Left kidney (tissue), 8 donors: Measurements from ENCODE around the gene DNAH3. TPM values are rescaled to one million over a fixed set of nuclear protein-coding genes. Genes with fewer than 3 reads are reported as not detected.
"Not testable (repeated sequence)": the region's sequence is repeated elsewhere in the genome, so short reads cannot be mapped to it uniquely, and the experiment has no call there.

Experiments
- DNase-seq: peaks from one replicate; pipeline ENCODE4 v3.0.0-alpha.2; 2013
- long read RNA-seq, 8 donors: transcript quantifications; one replicate each; lab custom pipeline, GENCODE V29; 2026
- polyA plus RNA-seq: library from polyadenylated mRNA; unstranded; fragments of 120-200 nt; gene quantifications from one replicate; pipeline ENCODE4 v1.2.1, GENCODE V29; 2013; ENCODE audit not compliant: insufficient read length

Gene DNAH3, protein sequence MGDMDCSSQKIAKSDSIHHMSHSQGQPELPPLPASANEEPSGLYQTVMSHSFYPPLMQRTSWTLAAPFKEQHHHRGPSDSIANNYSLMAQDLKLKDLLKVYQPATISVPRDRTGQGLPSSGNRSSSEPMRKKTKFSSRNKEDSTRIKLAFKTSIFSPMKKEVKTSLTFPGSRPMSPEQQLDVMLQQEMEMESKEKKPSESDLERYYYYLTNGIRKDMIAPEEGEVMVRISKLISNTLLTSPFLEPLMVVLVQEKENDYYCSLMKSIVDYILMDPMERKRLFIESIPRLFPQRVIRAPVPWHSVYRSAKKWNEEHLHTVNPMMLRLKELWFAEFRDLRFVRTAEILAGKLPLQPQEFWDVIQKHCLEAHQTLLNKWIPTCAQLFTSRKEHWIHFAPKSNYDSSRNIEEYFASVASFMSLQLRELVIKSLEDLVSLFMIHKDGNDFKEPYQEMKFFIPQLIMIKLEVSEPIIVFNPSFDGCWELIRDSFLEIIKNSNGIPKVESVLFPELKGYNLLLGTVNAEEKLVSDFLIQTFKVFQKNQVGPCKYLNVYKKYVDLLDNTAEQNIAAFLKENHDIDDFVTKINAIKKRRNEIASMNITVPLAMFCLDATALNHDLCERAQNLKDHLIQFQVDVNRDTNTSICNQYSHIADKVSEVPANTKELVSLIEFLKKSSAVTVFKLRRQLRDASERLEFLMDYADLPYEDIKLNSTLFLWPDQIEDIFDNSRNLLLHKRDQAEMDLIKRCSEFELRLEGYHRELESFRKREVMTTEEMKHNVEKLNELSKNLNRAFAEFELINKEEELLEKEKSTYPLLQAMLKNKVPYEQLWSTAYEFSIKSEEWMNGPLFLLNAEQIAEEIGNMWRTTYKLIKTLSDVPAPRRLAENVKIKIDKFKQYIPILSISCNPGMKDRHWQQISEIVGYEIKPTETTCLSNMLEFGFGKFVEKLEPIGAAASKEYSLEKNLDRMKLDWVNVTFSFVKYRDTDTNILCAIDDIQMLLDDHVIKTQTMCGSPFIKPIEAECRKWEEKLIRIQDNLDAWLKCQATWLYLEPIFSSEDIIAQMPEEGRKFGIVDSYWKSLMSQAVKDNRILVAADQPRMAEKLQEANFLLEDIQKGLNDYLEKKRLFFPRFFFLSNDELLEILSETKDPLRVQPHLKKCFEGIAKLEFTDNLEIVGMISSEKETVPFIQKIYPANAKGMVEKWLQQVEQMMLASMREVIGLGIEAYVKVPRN (N-terminal part only)
- 0.40 TPM for polyA plus RNA-seq
- long read RNA-seq, donor 1, partial matches to known transcripts: 12 of 31 reads
- long read RNA-seq, donor 1, other reads (novel, unspliced or antisense): 19 of 31 reads
- long read RNA-seq, donor 2, partial matches to known transcripts: 0 of 6 reads
- long read RNA-seq, donor 2, other reads (novel, unspliced or antisense): 6 of 6 reads
- long read RNA-seq, donor 3: 0 reads
- long read RNA-seq, donor 4: 0 reads
- long read RNA-seq, donor 5: 0 reads
- long read RNA-seq, donor 6: 0 reads
- long read RNA-seq, donor 7, partial matches to known transcripts: 12 of 12 reads
- long read RNA-seq, donor 7, other reads (novel, unspliced or antisense): 0 of 12 reads
- long read RNA-seq, donor 8: 0 reads

- no peak for DNase-seq
Measured at GRCh38 chr16:21150375-21151001, at the start of gene DNAH3. TSS of gene DNAH3 (minus strand) at chr16:21150846. CDS start at chr16:21150319, 527 bp downstream.

DNA sequence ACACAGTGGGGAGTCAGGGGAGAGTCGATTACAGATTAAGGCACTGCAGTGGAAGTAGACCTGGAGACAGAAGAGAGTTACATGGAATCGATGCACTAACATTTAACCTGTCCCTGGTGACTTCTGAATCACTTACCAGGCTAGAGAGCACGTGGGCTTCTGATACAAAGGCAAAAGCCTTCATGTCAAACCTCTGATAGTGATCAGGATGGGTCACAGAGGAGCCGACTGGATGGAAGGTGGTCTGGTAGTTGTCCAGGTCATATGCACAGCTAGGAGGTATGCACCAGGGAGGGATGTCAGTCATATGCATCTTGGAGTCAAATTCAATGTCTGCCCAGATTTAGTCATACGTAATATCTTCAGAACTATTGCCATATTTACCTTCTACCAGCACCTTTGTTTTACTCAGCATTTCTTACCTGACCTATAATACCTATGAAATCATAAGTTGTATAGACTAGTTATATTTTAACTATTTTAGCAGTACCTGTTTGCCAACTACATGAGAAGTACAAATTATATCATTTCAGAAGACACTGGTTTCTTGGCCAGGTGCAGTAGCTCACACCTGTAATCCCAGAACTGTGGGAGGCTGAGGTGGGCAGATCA is 49.1 kb upstream of the DNAH3 start:
- no peak for DNase-seq

- DNase-seq: no peak
Measured at GRCh38 chr16:21197621-21198020, 47.0 kb upstream of the DNAH3 start.

GRCh38 chr16:21197112-21197511 is 46.5 kb upstream of the DNAH3 start:
- DNase-seq: no peak

GRCh38 chr16:21195330-21195729 is 44.7 kb upstream of the DNAH3 start:
- DNase-seq: not testable (repeated sequence)

GRCh38 chr16:21194771-21195301 is 44.2 kb upstream of the DNAH3 start:
- DNase-seq: no peak

- DNase-seq: no peak
Measured at GRCh38 chr16:21192991-21193390, 42.3 kb upstream of the DNAH3 start.

DNA sequence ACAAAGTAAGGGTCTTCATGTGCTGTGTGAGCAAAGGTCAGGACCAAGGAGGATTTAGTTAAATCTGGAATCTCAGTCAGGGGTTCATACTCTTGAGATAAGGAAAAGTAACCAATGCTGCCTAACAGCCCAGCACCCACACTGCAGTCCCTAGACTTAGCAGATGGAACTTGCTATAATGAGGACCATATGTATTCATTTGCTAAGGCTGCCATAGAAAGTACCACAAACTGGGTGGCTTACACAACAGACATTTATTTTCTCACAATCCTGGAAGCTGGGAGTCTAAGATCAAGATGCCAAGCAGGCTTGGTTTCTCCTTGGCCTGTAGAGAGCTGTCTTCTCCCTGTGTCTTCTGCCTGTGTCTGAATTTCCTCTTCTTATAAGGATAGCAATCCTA is 40.0 kb upstream of the DNAH3 start:
- no peak for DNase-seq

- no peak for DNase-seq
Measured at GRCh38 chr16:21190013-21190412, 39.4 kb upstream of the DNAH3 start.

DNA sequence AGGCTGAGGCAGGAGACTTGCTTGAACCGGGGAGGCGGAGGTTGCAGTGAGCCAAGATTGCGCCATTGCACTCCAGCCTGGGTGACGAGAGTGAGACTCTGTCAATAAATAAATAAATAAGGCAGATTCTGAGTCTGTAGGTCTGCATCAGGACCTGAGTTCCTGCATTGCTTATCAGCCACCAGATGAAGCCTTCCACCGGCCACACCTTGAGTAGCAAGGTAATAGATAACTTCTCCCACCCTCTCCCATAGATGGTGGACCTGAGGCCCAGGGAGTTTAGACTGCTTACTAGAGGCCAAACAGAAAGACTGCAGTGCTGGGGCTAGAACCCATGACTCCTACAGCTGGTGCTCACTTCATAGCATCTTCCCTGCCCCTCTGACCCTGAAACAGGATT is 38.7 kb upstream of the DNAH3 start:
- DNase-seq: no peak

GRCh38 chr16:21186326-21186691 is 35.7 kb upstream of the DNAH3 start:
- DNase-seq: no peak

DNA sequence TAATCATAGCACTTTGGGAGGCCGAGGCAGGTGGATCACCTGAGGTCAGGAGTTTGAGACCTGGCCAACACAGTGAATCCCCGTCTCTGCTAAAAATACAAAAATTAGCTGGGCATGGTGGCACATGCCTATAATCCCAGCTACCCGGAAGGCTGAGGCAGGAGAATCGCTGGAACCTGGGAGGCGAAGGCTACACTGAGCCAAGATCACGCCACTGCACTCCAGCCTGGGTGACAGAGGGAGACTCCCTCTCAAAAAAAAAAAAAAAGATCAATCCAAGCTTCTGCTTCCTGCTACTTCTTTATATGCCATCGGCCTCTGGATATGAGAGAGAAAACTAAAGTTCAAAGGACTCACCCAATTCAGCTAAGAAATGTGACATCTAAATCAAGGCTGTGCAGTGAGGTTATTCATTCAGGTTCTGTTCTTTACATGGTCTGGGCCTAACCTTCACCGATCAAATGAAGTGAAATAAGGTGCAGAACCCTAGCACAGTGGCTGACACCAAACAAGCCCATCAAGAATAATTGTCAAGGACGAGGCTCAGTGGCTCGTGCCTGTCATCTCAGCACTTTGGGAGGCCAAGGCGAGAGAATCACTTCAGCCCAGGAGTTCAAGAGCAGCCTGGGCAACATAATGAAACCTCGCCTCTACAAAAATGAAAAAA is 35.1 kb upstream of the DNAH3 start:
- no peak for DNase-seq

GRCh38 chr16:21184834-21185233 is 34.2 kb upstream of the DNAH3 start:
- DNase-seq: no peak

GRCh38 chr16:21183995-21184394 is 33.3 kb upstream of the DNAH3 start:
- DNase-seq: no peak

DNA sequence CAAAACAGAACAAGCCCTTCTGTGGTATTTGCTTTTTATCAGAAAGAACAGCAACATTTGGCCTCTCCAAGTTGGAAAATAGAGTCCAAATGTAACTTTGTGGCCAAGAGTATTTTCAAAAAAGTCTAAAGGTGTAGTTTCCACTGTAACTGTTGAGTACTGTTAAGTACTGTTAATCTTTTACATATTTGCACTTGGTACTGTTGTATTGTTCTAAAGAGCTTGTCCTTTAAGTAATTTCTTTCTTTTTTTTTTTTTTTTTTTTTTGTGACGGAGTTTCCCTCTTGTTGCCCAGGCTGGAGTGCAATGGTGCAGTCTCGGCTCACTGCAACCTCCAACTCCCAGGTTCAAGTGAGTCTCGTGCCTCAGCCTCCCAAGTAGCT is 29.3 kb upstream of the DNAH3 start:
- DNase-seq: no peak

- no peak for DNase-seq
Measured at GRCh38 chr16:21179126-21179982, 28.7 kb upstream of the DNAH3 start.

DNA sequence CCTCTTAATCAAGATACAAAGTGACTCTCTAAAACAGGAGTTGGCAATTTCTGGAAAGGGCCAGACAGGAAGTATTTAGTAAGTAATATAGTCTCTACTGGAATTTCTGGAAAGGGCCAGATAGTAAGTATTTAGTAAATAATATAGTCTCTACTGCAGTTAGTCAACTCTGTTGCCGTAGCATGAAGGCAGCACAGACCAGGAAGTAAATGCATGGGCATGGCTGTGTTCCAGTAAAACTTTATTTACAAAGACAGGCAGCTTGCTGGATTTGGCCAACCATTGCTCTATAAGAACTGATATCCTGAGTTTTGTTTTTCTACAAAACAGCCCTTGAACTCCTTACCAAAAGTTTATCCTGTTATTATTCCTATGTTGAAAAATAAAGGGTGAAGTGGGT is 24.8 kb upstream of the DNAH3 start:
- DNase-seq: no peak

- DNase-seq: no peak
Measured at GRCh38 chr16:21172650-21173049, 22.0 kb upstream of the DNAH3 start.

DNA sequence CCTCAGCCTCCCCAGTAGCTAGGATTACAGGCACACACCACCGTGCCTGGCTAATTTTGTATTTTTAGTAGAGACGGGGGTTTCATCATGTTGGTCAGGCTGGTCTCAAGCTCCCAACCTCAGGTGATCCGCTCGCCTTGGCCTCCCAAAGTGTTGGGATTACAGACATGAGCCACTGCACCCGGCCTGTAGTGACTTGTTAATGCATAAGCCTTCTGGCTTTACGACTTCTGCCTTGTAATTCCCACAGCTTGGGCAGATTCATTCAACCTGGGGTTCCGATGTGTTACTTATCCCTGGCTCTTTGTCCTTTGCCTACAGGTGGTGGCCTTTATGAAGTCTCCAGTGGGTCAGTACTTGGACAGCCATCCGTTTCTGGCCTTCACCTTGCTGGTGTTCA is 19.5 kb upstream of the DNAH3 start:
- DNase-seq: not testable (repeated sequence)
